ENCODE results near the gene AMPD2.
"Not testable (repeated sequence)": the region's sequence is repeated elsewhere in the genome, so short reads cannot be mapped to it uniquely, and the experiment has no call there.

Gene AMPD2

DNA sequence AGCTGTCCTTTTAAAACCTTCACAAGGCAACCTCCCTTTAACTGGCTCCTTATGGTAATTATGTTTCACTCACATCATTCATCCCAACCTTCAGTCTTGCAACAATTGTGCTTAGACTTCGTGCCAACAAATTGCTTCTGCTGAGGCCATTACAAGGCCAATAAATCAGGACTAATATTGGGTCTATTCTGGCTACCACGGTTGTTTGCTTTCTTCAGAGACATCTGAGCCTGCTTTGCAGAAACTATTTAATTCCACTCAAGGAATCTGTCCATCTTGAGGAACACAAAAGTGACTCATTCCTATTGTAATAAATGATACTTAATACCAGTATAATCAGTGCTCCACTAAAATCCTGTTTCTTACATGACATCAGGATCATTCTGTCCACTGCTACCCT lies 33.7 kb downstream of the AMPD2 start:
- no peak for DNase-seq

- no peak for DNase-seq
Measured at GRCh38 chr1:109654519-109654918, 34.9 kb downstream of the AMPD2 start.

DNA sequence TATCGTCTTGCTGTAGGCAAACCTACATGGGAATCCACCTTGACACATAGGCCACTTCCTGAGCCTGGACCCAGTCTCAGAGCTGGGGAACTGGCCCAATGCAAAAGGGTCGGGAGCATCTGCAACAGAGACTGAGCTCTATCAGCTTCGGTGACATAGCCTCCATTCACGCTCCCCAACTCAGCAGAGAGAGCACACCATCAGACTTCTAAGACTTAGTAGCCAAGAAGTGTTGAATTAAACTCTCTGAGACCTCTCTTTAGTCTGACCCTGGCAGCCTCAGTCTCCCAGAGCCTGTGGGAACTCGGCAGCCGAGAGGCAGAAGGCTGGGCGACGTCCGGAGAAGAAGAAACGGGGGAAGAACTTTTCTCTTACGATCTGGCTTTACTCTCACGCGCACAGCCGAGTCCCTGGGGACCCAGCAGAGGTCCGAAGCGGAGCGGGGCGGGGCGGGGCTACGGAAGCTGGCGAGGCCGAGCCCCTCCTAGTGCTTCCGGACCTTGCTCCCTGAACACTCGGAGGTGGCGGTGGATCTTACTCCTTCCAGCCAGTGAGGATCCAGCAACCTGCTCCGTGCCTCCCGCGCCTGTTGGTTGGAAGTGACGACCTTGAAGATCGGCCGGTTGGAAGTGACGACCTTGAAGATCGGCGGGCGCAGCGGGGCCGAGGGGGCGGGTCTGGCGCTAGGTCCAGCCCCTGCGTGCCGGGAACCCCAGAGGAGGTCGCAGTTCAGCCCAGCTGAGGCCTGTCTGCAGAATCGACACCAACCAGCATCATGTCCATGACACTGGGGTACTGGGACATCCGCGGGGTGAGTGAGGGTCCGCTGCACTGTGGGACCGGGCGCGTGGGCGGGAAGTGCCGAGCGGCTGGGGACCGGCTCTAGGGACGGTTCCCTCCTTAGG lies 36.2 kb downstream of the AMPD2 start, which contains the start of gene GSTM4:
Gene GSTM4, plus strand, starts transcription at position 485 of the 905 bp plus-strand sequence. Its CDS starts 291 bp downstream, at position 776.
- peak; percentile 79 to 84 for DNase-seq

- DNase-seq: no peak
Measured at GRCh38 chr1:109657395-109657794, 37.8 kb downstream of the AMPD2 start.

GRCh38 chr1:109657970-109658369 lies 38.3 kb downstream of the AMPD2 start:
- no peak for DNase-seq

DNA sequence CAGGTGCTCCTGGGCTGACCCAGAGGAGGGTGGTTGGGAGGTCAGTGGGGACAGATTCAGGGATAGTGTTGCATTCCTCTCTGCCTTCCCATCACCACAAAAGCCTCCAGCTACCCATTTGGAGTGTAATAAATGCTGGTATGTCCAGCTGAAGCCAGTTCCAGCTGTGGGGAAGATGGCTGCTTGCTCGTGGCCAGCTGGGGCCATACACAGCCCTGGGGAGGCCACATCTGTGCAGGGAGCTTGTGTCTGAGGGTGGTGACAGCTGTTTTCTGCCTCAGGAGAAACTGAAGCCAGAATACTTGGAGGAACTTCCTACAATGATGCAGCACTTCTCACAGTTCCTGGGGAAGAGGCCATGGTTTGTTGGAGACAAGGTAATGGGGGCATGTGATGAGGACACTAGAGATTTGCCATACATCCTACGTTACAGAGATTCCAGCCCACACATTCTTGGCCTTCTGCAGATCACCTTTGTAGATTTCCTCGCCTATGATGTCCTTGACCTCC lies 39.0 kb downstream of the AMPD2 start:
- DNase-seq: no peak

GRCh38 chr1:109659145-109659544 lies 39.5 kb downstream of the AMPD2 start:
- DNase-seq: no peak

DNA sequence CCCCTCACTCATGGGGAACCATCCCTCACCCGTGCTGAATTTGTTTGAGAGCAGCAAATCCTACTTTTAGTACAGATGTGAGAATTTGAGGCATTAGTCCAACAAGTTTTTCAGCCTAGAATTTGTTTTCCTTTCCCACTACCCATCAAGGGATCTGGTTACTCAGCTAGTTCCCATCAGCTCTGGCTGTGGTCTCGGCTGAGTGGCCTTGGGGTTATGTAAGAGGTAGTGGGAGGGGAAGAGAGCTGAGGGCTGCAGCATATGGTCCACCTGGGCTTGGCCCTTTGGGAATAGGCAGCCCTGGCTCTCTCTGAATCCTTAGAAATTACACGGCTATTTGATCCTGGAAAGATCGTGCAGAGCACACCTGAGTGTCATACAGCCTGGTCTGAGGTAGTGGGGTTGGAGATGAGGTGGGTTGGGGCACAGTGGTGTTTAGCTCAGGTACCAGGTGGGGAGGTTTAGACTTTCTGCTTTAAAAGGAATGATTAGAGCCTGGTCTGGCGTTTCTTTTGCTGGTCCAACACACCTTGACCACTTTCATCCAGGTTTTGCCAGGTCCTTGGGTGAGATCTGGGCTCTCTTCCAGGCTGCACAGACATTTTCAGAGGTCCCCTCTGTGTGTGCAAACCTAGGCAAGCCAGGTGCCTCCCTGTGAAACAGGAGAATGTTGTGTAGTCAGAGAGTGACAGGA lies 40.5 kb downstream of the AMPD2 start:
- DNase-seq: no peak

DNA sequence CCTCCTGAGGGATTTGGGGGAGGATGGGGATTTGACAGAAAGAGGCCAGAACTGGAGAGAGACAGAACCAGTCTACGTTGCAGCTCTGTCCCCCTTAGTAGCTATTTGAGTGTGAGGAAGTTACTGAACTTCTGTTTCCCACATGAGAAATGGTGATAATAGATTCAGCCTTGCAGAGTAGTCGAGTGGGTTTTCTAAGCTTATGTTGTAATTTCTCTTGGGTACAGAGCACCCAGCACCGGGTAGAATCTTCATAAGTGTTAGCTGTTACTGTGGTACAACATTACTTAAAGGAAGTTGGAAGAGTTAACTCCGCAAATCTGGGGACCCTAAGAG lies 41.0 kb downstream of the AMPD2 start:
- DNase-seq: not testable (repeated sequence)

DNA sequence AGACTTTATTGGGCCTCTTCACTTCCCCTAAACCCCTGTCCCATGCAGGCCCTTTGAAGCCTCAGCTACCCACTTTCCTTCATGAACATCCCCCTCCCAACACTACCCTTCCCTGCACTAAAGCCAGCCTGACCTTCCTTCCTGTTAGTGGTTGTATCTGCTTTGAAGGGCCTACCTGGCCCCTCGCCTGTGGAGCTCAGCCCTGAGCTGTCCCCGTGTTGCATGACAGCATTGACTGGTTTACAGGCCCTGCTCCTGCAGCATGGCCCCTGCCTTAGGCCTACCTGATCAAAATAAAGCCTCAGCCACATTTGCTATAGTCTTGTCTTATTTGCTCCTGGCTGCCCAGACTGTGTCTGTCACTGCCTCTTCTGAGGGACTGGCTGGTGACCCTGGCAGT lies 41.8 kb downstream of the AMPD2 start:
- no peak for DNase-seq

GRCh38 chr1:109664671-109665070 lies 45.0 kb downstream of the AMPD2 start:
- DNase-seq: no peak

GRCh38 chr1:109667452-109668122 lies 48.0 kb downstream of the AMPD2 start, which contains the start of gene GSTM2:
Gene GSTM2 (plus strand): TSS chr1:109668057. CDS start chr1:109668116, 59 bp downstream.
- DNase-seq: peak; percentile 92 to 93

GRCh38 chr1:109668123-109668775 lies 48.6 kb downstream of the AMPD2 start:
- DNase-seq: no peak

GRCh38 chr1:109669246-109669948 lies 49.8 kb downstream of the AMPD2 start:
- DNase-seq: no peak

DNA sequence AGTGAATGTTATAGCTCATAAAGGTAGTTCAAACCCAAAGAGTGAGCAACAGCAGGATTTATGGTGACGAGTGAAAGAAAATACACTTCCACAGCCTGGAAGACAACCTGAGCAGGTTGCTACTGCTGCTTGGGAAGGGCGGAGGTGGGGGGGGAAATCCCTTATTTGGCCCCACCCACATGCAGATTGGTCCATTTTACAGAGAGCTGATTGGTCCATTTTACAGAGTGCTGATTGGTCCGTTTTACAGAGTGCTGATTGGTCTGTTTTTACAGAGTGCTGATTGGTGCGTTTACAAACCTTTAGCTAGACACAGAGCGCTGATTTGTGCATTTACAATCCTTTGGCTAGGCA lies 50.3 kb downstream of the AMPD2 start:
- DNase-seq: not testable (repeated sequence)

DNA sequence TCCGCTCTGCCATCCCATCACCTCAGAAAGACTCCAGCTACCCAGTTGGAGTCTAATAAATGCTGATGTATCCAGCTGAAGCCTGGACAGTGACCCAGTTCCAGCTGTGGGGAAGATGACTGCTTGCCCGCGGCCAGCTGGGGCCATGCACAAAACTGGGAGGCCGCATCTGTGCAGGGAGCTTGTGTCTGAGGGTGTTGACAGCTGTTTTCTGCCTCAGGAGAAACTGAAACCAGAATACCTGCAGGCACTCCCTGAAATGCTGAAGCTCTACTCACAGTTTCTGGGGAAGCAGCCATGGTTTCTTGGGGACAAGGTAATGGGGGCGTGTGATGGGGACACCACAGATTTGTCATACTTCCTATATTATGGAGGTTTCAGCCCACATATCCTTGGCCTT lies 51.4 kb downstream of the AMPD2 start:
- DNase-seq: no peak

- not testable (repeated sequence) for DNase-seq
Measured at GRCh38 chr1:109673861-109674260, 54.2 kb downstream of the AMPD2 start.

DNA sequence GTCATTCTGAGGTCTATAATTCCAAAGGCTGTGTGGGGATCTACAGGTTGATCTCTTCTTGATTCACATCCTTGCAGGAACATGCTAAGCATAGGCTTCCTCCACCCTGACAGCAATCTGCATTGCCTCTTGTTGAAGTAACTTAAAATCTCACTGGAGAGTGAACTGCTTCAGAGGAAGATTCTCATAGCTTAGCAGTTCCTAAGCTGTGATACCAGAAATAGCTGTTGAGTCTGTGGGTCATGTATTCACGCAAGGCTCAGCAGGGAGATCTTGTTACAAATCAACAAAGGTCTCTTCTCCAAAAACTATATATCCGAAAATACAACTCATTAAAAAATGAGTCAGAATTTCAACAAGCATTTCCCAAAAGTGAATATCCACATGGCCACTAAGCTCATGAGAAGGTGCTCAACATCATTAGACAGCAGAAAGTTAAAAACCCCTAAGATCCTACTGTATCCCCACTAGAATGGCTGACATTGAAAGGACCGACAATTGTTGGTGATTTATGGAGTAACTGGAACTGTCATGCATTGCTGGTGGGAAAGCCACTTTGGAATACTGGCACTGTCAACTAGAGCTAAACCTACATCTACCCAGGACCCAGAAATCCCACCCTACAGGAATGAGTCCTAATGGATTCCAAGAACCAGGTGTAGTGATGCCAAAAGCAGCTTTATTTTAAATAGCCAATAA lies 57.2 kb downstream of the AMPD2 start:
- not testable (repeated sequence) for DNase-seq

DNA sequence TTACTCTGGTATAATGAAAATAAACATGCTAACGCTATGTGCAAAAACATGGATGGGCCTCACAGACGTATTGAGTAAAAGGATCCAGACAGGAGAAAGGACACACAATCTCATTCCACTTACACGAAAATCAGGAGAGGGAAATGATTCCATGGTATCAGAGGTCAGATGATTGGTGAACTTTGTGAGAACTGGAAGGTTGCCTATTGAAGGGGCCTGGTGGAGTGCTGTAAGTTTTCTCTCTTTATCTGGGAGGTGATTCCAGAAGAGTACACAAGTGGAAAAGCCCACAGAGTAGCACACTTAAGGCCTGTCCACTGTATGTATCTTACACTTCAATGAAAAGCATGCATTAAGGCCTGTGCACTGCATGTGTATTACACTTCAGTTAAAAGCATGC lies 57.8 kb downstream of the AMPD2 start:
- no peak for DNase-seq

GRCh38 chr1:109678637-109679036 lies 59.0 kb downstream of the AMPD2 start:
- not testable (repeated sequence) for DNase-seq

Data from activated CD4-positive, alpha-beta T cell treated with anti-CD3 and anti-CD28 coated beads, Interleukin-2, amount 50 U/mL, for 48 hours (primary cell).